GM21515 (cell line): Measurements from ENCODE around the gene JADE2.

Source experiments
- ATAC-seq: cut with Tn5 transposase; IDR thresholded peaks from one replicate; pipeline ENCODE4 v1.9.1; 2021; ENCODE audit not compliant: unreplicated experiment

The JADE2 gene

GRCh38 chr5:134568337-134568700 is 42.8 kb downstream of the JADE2 start:
- ATAC-seq: no peak

DNA sequence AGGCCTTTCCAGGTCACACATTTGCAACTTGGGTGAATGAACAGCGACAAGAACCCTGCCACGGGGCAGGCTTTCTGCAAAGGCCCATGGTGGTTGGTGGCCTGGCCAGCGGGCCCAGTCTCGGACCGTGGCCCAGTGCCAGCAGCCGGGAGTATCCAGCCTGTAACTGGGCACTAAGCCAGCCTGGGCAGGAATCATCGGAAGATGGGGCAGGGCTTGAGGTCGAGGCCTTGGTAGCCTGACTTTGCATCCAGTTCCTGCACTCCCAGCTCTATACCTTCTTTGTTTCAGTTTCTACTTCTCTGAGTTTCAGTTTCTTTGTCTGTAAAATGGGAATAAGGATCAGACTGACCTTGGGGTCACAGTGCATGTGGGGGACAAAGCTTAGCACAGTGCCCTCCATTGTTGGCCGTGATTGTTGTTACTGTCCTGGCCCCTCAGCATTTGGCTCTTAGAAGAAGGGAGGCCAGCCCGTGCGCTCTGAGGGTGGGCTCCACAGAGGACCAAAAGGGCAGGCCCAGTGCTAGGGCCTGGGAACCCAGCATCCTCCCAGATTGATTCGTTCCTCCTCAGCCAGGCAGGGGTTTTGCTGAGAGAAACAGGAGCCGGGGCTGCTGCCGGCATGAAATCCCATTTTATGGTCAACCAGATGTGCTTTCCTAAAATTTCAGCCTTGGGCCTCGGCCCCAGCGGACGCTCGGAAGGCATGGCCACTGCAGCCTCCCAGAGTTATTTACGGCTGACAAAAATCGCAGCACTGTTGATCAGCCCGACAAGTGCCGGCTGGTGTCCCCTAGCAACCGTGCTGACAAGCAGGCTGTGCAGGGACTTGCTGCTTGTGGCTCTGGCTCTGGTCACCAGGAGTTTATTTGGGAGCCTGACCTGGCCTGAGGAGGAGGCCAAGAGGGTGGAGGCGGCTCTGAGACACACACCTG is 43.6 kb downstream of the JADE2 start:
- ATAC-seq: no peak

DNA sequence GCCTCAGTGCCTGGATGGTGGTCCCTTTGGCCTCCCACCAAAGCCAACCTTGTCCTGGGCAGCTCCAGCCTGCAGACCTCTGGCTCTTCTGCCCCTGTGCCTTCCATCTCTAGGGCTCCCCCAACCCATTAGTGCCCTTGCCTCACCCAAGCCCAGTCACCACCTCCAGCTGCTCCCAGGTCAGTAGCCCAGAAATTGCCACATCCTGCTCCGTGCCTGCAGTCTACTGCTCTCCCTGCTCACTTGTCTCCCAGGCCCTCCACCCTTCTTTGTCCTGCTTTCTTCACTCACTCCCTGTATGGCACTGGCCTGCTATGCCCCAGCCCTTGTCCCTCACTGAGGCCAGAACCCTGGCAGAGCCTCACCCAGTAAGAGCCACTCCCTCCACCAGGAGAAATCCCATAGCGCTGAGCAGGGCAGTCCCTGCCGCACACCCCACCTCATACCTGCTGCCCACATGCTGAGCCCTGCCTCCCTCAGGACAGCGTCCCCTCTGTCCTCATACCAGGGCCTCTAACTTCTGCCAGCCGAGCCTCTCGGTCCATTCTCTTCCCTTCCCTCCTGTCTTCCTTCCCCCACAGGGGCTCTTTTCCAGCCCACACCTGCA is 44.4 kb downstream of the JADE2 start:
- no peak for ATAC-seq

DNA sequence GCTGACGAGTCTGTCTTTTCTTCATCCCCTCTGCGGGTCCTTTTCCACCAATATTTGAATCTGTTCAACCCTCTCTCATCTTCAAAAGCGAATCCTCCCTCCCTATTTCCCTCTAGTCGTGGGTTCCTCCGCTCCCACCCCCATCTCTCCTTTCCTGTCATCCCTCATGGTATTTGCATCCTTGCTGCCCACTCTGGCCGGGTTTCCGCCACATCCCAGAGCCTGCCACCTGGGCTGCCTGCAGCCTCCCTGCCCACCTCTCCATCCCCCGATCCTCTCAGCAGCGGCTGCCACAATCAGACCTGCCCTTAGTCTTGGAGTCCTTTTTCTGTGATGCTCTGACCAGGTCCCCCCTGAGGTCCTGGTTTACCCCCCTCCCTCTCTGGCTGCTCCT is 44.9 kb downstream of the JADE2 start:
- no peak for ATAC-seq

DNA sequence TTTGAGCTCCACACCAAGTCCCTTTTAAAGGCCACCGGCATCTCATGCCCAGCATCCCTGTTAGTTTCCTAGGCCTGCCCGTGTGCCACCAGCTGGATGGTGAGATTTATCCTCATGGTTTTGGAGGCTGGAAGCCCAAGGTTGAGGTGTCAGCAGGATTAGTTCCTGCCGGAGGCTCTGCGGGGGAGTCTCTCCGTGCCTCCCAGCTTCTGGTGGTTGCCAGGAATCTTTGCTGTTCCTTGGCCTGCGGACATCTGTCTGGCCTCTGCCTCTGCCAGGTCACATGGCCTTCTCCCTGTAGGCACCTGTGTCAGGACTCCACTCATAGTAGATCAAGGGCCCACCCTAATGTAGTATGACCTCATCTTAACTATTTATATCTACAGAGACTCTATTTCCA is 45.4 kb downstream of the JADE2 start:
- no peak for ATAC-seq

DNA sequence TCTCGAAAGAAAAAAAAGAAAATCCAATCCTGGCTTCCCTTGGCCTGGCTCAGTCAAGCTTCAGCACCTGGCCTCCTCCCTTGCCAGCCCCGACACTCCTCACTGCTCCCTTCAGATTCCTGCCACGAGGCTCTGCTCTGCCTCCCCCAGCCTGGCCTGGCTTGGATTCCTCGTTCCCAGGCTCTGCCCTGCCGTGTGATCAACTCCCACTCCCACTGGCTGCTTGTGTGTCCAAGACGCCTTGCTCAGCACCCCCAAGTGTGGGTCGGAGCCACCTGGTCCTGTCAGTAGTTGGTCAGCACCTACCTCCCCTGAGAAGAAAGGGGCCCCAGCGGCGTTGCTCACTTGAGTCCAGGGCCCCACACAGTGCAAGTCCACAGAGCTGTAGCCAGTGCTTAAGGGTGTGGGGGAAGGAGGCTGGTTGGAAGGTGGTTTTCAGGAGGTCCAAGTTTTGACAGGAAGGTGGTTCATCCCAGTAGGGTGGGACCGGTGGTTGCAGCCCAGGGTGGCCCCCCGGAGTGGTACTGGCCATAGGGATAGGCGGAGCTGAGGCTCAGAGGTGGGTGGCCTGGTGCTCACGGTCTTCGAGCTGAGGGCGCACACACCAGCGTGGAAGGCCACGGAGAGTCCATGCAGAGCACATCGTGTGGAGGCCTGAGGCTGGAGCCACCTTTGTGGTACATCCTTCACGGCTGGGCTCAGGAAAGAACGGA is 46.4 kb downstream of the JADE2 start:
- no peak for ATAC-seq

GRCh38 chr5:134572811-134573210 is 47.3 kb downstream of the JADE2 start:
- ATAC-seq: no peak

GRCh38 chr5:134574521-134574920 is 49.1 kb downstream of the JADE2 start:
- no peak for ATAC-seq

- ATAC-seq: no peak
Measured at GRCh38 chr5:134575316-134575715, 49.8 kb downstream of the JADE2 start.

- ATAC-seq: no peak
Measured at GRCh38 chr5:134576386-134577021, 51.0 kb downstream of the JADE2 start.

- ATAC-seq: no peak
Measured at GRCh38 chr5:134577022-134577795, 51.7 kb downstream of the JADE2 start.

GRCh38 chr5:134577796-134578577 is 52.5 kb downstream of the JADE2 start:
- no peak for ATAC-seq

GRCh38 chr5:134578578-134579283 is 53.3 kb downstream of the JADE2 start:
- ATAC-seq: no peak

DNA sequence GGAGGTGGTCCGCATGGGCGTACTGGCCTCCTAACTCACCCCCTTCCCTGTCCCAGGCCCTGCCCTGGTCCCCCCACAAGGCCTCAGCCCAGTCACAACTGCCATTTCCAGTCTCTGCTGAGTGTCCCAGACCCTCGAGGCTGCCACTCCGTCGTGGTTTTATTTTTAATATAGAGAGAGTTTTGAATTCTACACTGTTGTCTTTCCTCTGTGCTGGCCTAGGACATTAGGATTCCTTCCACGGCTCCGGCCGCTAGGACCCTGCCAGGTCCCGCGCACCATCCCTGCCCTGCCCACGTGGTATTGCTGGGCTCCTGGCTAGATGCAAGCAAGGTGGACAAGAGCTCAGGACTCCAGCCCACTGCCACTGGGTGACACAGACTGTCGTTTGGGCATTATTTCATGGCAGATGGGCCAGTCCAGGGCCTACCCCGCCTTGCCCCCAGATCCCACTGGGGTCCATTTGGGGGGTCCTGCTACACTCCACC is 53.9 kb downstream of the JADE2 start:
- no peak for ATAC-seq

DNA sequence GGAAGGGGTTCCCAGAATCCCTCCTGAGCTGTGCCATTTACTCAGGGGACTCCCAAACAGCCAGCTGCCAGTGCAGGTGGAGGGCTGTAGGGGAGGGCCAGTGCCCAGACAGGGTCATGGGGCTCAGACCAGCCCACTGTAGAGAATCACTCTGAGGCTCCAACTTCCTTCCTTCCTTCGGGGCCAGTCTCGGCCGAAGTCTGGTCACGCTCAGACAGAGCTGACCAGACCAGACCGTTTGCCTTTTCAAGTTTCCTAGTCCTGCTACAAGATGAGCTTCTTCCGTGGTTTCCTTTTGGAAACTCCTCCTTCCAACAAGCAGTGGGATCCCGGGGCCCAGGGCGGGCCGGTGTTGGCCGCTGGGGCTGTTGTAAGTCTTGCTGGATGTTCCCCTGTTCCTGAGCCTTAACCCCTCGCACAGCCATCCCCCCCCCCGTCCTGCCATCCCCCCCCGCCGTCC is 54.6 kb downstream of the JADE2 start:
- no peak for ATAC-seq

- no peak for ATAC-seq
Measured at GRCh38 chr5:134581241-134581981, 55.9 kb downstream of the JADE2 start.

DNA sequence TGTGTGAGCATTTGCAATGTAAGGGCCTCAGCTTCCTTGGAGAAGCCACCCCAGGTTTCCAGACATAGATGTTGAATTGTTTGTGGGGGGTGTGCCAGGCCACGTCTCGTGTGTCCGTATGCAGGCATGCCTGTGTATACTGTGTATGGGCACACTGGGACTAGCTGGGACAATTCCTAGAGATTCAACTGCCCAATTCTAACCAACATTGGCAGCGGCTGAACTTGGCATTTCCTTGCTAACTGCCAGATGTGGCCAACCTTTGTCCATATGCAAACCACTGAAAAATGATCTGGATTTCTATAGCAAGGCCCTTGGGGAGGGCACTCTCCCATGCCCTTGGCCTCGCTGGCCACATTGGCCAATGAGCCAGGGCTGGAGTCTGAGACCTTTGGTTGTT is 56.8 kb downstream of the JADE2 start:
- no peak for ATAC-seq

- ATAC-seq: no peak
Measured at GRCh38 chr5:134582941-134583340, 57.5 kb downstream of the JADE2 start.
